DMS114 treated with DMSO at 0.1 percent for 48 hours (cell line): Measurements from ENCODE around the gene OR2A5.
"Not testable (repeated sequence)": the region's sequence is repeated elsewhere in the genome, so short reads cannot be mapped to it uniquely, and the experiment has no call there.

Experiments
- DNase-seq: peaks from one replicate; lab custom pipeline; 2025; ENCODE audit not compliant: unreplicated experiment; lab: John Stamatoyannopoulos, UW

OR2A5 gene

DNA sequence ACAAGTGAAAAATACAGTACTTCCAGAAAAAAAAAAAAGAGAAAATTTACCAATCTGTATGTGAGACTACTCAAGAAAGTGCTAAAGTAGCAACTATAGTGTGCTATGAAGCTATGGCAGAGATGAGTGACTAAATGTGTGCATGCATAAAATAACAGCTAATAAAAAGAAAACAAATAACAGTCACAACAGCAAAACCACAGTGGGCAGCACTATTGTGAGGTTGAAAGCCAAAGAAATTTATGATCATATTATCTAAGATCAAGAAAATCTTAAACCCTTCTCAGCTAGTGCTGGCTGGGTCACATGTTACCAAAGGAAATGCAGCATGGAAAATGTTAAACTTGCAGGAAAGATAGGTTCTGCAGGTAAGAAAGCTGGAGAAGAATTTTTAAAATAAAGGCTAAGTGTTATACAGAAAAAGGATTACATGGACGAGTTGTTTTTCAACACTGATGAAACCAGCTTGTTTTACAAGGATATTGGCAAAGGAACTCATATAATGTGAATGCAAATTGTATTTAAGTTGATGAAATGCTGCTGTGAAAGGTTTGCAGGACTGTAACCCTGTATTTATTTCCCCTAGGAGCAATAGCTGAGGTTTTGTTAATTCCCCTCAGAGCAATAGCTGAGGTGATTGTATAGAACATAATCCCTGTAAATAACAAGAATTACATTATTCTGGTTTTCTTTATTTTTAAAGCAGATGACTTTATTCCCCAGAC is 15.6 kb upstream of the OR2A5 start:
- no peak for DNase-seq

- no peak for DNase-seq
Measured at GRCh38 chr7:144035385-144035784, 13.4 kb upstream of the OR2A5 start.

GRCh38 chr7:144036302-144036885 is 12.4 kb upstream of the OR2A5 start:
- DNase-seq, result no peak

- DNase-seq, result no peak
Measured at GRCh38 chr7:144037414-144038035, 11.2 kb upstream of the OR2A5 start.

DNA sequence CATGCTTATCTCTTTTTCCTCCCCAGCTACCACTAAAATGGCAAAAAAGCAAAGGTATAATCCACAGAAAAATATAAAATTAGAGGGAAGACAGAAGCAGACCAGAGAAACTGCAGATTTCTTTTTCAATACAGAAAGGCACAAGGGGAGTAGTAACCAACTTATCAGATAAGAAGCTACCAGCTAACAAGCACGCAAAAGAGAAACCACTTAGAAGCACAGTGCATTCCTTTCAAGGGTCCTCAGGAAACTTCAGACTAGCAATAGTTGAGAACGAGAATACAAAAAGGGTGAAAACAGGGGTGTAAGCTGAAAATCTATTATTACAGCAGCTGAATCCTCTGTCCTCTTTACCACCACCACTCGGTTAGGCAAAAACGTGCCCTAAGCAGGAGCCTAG is 9.9 kb upstream of the OR2A5 start:
- DNase-seq, result no peak

- DNase-seq, result no peak
Measured at GRCh38 chr7:144049491-144049890, 743 bp downstream of the OR2A5 start.

DNA sequence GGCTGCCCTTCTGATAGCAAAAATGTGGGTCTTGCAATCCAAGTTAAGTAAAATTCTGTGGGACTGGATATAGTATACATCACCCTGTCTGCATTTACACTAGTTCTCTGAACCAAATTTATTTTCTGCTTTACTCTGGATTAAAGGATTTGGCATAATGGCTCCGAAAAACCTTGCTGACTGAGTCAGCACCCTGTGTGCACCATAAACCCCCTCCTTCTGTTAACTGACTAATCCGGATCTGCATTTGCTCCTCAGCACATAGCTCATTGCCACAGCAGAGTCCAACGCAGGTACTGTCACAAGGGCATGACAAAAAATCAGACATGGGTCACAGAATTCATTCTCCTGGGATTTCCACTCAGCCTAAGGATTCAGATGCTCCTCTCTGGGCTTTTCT is 1.3 kb downstream of the OR2A5 start:
- no peak for DNase-seq

- not testable (repeated sequence) for DNase-seq
Measured at GRCh38 chr7:144050884-144051283, 2.1 kb downstream of the OR2A5 start.

DNA sequence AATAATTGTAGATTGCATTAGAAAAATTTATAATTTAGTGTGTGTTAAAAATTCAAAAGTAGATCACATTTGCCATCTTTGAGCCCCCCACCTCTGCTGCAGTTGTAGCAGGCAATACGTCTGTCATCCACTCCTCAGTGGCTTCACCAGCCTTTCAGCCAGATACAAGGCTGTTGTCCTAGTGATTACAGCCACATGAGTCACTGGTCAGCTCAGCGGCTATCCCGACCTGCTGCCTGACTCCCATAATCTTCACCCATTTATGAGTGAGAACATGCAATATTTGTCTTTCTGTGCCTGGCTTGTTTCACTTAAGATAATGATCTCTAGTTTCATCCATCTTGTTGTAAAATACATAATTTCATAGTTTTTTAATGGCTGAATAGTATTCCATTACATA is 9.2 kb downstream of the OR2A5 start:
- DNase-seq, result no peak

GRCh38 chr7:144063710-144064109 is 15.0 kb downstream of the OR2A5 start:
- no peak for DNase-seq

GRCh38 chr7:144069511-144069910 is 20.8 kb downstream of the OR2A5 start, which contains the start of gene OR2A25:
TSS of gene OR2A25 (plus strand) at chr7:144069811. CDS start at chr7:144074220, 4,409 bp downstream.
- no peak for DNase-seq

DNA sequence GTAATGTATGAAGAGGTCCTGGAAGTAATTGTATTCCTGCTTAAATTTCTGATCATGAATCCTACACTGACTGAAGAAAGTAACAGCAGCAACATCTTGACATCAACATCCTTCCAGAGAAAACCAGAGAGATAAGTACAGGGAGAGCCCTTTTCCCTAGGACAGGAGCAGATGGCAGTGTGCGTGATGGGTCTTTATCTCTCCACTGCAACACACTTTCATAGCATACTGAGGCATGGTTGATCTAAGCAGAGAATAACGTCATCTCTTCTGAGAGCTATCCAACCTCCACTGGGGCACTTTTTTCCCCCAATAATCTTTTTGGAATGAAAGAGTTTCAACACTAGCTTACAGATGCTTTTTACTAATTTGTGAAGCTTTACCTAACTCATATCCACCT is 21.2 kb downstream of the OR2A5 start:
- no peak for DNase-seq

- DNase-seq, result no peak
Measured at GRCh38 chr7:144074374-144074773, 25.6 kb downstream of the OR2A5 start.

DNA sequence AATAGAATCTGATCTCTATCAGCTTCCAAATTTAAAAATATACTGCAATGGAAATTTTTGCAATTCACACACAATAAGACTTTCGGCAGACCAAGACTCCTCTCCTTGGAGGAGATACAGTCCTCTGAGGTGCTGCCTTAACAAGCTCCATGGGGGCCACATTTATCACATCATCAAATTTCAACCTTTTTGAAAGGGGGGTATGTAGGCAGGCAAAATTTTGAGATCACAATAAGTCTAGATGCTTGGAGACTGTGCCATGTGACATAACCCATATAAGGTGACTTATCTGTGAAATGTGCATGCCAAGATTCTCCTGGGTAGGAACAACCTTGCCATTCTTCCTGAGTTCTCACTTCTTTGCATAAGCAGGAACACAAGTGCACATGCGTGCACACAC is 37.2 kb downstream of the OR2A5 start, which contains the start of gene OR2A12:
Gene OR2A12, plus strand, starts transcription at position 301 of the 400 bp plus-strand sequence. CDS start 8,830 bp downstream, outside the sequence.
- no peak for DNase-seq

- DNase-seq, result no peak
Measured at GRCh38 chr7:144086730-144087129, 38.0 kb downstream of the OR2A5 start.

DNA sequence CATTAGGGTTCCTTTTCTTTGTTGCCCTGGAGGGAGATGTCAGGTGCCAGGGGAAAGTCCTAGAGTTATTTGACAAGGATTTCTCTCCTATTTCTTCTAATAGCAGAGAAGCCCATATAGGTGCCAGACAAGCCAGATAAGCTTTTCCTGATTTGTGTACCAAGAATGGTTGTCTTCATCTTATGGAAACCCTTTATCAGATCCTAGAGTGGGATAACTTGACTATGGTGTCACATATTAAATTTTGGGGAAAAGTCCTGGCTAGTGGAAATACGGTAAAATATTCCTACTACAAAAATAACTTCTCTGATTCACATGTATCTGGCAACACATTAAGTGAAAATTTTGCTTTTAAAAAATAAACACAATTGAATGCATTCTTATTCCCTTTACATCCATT is 38.5 kb downstream of the OR2A5 start:
- DNase-seq, result no peak

- DNase-seq, result no peak
Measured at GRCh38 chr7:144090667-144091066, 41.9 kb downstream of the OR2A5 start.

DNA sequence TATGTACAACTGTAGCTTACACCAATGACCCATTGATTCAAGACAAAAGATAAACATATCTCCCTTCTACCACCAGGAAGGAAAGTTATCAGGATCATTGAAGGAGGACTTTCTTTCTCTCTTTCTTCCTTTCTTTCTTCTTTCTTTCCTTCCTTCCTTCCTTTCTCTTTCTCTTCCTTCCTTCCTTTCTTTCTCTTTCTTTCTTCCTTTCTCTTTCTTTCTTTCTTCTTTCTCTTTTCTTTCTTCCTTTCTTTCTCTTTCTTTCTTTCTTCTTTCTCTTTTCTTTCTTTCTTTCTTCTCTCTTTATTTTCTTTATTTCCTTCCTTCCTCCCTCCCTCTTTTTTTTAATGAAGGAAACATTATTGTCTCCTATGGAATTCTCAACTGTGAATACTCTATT is 50.0 kb downstream of the OR2A5 start:
- no peak for DNase-seq

DNA sequence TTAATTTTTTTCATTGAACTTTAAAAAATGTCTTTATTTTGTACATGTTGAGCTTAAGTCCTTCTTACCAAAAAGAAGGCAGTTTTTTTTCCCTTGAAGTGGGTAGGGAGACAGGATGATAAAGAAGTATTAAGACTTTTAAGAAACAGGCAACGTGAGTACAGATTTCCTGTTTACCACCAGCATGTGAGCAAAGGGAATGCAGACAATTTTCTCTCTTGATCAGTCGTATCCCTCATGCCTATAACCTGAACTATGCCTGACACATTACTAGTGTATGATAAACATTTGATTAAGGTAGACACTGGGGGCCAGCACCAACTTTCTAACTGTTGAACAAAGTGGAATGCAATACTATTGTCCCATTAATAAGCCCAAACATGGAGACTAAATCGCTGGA is 51.9 kb downstream of the OR2A5 start:
- no peak for DNase-seq

- DNase-seq, result no peak
Measured at GRCh38 chr7:144102041-144102440, 53.3 kb downstream of the OR2A5 start.

DNA sequence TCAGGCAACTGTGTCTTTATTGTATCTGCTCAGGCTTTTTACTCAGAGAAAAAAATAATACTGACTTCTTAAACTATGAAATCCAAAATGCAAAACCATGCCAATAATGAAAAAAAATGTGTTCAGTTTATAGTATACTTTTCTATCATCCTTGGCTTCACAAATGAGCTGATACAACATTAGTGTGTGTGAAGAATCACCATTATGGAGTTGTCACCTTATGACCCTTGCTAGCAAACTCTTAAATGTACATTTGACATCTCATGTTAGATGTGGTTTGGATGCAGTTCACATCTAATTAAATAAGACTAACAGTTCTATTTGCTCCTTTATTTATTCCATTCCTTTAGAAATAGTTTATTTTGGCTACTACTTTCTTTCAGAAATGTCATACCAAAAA is 56.5 kb downstream of the OR2A5 start:
- no peak for DNase-seq
